Fibroblast of gingiva (primary cell): ENCODE data around the gene SNX12.

Experiments used
- DNase-seq: peaks from one replicate; pipeline ENCODE4 v3.0.0-alpha.2; 2011; ENCODE audit warnings: low read depth

The SNX12 gene

DNA sequence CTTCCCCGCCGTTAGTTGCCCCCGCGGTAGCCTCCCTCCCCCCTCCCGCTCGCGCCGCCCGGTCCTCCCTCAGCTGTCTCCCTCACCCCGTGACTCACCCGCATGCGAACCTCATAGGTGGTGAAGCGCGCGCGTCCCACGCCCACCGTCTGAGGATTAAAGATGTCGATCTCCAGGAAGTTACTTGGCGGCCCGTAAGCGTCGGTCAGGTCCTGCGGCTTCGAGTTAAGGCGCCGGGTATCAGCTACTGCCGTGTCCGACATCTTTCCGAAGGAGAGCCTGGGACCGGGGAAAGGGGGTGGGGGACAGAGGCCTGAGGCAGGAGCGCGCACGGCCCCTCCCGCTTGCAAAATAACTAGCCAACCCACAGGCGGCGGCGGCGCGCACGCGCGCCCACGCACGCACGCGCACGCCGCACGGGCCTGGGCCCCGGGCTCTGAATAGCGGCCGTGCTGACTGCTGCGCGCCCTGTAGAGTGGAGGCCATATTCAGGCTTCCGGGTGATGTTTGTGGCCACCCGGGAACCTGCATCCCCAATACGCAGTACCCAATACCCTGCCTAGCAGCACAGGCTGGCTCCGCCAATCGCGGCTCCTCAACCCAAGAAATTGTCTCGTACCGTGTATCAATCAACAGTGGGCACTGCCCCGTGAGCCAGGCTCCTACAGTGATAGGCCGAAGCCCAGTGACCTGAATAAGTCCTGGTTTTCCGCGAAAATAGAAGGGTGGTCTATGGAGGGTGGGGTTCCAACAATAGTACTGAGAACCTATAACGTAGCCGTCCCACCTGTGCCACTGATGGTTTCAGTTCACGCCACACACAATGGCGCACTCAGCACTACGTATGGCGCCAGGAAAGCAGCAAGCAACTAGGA lies at the start of gene SNX12:
Gene SNX12 (minus strand): TSS at position 291 of the 875 bp plus-strand sequence. CDS start 28 bp downstream, at position 263.
- peak; percentile 95 for DNase-seq

DNA sequence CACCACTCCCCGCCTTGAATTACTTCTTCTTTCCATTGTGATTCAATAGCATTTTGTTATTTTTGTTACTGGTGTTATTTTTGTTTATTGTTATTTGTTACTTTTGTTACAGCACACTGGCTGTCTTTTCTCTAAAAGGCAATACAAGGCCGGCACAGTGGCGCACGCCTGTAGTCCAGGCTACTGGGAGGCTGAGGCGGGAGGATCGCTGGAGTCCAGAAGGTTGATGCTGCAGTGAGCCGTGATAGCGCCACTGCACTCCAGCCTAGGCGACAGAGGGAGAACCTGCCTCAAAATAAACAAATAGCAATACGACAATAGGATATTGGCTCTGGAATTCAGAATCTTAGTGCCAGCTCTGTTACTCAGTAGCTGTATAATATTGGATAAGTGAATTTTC lies 49.2 kb upstream of the SNX12 start:
- DNase-seq = no peak

DNA sequence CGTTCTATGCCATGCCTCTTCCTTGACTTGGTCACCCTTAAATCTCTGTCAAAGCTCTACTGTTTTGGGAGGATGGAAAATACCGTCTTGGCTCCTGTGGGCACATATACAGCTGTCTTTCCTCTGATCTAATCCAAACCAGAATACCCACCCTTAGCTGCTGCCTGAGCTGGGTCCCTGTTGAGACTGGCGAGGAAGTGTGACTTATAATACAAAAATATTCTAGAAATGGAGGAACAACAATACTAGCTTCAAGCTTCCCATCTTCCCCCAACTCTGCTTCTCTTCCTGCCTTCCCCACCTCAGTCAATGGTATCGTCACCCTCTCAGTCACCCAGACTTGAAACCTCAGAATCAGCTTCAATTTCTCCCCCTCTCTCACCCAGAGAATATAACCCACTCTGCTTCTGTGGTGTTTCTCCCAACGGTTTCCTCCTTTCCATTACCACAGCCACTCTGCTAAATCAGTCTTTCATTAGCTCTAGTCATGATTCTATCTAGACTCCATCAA lies 43.8 kb upstream of the SNX12 start:
- no peak for DNase-seq

DNA sequence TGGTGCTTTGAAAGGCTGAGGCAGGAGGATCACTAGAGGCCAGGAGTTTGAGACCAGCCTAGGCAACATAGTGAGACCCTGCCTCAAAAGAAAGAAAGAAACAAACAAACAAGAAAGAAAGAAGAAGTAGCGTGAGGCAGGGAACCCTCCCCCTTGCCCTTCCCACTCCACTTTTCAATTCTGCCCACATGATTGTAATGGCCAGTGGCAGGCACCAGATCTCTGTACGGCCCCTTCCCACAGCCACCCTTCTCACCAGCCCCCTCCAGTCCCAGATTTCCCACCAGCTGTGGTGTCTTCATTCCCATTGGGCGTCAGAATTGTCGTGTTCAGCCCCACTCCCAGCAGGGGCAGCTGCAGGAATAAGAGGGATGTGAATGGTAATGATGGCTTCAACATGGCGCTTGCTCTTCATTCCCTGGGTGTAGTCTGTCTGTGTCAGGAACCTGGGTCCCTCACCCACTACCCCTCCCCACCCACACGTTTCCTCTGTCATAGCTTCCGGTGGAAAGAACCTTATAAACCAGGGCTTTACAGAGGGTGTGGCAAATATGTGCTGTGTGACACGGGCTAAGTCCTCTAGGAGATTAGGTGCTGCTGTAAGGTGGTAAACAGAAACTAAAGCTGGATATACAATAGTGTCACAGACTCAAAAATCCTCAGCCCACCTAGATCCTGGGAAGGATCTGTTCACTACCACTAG lies 43.2 kb upstream of the SNX12 start, which contains the start of gene IL2RG:
Gene IL2RG (minus strand): TSS at position 437 of the 703 bp plus-strand sequence. CDS start 38 bp downstream, at position 399.
- no peak for DNase-seq

DNA sequence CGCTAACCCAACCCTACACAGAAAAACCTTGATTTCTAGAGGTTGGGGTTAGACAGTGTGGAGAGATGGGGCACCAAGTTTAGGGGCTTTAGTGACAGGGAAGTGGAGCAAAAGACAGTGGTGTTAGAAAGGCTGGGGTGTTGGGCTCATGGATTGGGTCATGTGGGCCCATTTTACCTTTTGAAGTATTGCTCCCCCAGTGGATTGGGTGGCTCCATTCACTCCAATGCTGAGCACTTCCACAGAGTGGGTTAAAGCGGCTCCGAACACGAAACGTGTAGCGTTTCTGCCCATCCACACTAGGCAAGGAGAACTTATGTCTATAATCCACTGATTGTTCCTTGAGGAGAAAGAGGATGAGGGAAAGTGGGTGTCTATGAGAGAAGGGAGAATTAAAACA lies 40.9 kb upstream of the SNX12 start:
- no peak for DNase-seq

DNA sequence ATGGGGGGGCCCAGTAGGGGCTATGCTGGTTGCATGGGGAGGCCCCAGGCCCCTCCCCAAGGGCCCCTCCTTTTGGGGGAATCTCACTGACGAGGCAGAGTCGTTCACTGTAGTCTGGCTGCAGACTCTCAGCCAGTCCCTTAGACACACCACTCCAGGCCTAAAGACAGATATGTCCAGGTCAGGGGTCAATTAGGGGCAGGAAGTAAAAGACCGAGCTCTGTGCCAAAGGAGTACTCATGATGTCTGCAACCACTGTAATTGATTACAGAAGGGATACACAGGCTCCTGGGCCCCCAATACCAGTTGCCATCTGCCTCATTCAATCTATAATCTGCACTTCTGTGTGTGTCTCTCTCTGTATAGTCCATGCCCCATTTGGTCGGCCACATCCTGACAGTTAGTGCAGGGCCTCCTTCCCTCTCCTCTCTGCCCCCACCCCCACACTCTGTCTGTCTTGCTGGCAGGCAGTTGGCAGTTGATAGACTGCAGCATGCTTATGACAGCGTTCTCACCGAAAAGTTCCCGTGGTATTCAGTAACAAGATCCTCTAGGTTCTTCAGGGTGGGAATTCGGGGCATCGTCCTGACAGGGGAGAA lies 39.7 kb upstream of the SNX12 start:
- no peak for DNase-seq

DNA sequence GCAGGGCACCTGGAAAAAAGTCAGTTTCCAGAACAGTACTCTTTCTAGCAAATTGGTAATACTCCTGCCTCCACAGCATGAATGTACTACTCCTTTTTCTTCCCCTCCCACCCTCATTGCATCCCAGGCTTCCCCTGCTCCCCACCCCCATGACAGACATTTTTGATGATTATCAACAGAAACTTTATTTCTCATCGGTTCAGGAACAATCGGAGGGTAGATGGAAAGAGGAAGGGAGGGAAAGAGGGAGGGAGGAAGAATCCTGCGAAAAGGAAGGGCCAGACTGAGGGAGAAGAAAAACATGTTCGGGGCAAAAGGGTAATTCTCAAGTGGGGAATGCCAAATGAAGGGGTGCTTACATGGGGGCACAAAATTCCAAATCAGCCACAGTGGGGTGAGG lies 39.1 kb upstream of the SNX12 start:
- DNase-seq = no peak

DNA sequence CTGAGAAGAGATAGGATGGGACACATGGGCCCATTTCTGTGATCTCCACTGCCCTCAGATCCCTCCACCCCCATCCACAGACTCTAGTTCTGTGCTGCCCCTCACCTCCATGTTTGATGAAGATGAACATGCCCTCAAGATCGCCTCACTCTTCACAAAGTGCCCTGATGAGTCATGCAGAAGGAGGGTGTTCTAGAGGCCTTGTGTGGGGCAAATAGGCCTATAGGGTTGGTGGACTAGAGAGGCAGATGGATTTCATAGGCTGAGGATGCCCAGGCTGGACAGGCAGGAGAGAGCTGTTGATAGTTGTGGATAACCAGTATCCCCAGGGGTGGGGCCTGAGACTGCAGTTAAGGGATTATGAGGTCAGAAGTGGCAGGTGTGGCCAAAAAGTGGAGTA lies 38.3 kb upstream of the SNX12 start, which contains the start of gene CXorf65:
Gene CXorf65 (minus strand): TSS at position 314 of the 400 bp plus-strand sequence. CDS start 184 bp downstream, at position 130.
- no peak for DNase-seq

DNA sequence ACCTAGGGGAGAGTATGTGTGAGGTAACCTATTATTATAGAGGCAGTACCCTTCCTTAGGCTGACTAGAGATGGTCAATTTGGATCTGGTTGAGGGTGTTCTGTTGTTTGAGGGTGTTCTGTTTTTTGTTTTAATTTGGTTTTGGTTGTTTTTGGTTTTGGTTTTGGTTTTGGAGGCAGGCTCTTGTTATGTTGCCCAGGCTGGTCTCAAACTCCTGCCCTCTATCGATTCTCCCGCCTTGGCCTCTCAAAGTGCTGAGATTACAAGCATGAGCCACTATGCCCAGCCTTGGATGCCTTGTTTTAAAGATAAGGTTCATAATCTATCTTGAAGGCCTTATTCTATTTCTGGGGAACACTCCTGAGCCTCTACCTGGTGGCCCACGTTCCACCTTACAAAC lies 37.5 kb upstream of the SNX12 start:
- DNase-seq = no peak

DNA sequence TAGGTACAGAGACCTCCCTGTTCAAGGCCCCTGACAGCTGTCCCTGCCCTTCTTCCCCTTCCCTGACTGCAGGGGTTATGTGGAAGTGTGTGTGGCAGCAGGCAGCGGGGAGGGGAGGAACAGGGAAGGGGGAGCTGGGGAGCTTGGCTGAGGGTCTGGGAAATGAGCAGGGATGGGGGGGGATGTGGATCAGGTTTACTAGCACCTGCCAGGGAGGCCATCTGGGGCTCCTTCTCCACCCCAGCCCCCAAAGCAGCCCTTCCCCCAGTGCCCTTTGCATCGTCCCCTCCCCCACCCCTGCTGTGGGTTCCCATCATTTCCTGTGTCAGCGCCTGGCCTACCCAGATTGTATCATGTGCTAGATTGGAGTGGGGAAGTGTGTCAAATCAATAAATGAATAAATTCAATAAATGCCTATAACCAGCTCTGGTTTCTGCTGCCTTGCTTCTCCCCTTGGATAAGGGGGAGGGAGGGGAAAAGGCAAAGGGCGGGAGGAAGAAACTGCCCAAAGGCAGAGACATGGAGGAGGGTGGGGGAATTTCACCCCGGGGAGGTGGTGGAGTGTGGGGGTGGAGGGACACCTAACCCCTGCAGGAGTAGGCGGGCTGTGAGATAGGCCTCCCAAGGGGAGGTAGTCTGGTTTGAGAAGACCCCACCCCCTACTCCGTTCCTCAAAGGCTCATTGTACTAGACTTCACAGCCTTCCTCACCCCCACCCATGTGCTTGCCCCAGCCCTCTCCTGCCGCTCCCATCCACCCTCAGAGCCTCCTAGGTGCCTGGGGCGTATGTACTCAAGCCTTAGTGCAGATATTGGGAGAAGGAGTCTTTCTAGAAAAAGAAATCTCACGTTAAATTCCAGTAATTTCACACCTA lies 35.2 kb upstream of the SNX12 start:
- DNase-seq = no peak

DNA sequence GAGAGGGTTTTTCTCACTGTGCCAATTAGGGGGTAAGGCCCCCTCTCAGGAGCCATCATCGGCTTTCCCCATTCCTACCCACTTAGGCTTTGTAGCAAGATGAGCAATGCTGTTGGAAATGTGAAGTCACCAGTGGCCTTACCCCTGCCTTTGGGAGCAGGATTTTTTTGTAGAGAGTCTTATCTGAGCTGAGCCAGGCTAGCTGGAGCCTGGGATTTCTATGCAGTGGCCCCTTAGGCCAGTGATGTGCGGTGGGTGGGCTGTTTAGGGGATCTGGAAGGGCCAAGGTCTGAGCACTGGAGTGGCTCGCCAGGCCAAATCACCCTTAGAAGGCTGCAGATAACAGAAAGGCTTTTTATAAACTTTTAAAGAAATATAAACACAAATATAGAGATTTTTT lies 34.2 kb upstream of the SNX12 start:
- DNase-seq = no peak

DNA sequence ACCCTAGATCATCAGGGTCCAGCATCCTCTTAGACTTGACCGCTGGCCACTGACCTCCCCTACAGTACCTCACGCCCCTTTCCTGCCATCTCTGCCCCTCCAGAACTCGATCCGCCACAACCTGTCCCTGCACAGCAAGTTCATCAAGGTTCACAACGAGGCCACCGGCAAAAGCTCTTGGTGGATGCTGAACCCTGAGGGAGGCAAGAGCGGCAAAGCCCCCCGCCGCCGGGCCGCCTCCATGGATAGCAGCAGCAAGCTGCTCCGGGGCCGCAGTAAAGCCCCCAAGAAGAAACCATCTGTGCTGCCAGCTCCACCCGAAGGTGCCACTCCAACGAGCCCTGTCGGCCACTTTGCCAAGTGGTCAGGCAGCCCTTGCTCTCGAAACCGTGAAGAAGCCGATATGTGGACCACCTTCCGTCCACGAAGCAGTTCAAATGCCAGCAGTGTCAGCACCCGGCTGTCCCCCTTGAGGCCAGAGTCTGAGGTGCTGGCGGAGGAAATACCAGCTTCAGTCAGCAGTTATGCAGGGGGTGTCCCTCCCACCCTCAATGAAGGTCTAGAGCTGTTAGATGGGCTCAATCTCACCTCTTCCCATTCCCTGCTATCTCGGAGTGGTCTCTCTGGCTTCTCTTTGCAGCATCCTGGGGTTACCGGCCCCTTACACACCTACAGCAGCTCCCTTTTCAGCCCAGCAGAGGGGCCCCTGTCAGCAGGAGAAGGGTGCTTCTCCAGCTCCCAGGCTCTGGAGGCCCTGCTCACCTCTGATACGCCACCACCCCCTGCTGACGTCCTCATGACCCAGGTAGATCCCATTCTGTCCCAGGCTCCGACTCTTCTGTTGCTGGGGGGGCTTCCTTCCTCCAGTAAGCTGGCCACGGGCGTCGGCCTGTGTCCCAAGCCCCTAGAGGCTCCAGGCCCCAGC lies 32.7 kb upstream of the SNX12 start:
- no peak for DNase-seq

DNA sequence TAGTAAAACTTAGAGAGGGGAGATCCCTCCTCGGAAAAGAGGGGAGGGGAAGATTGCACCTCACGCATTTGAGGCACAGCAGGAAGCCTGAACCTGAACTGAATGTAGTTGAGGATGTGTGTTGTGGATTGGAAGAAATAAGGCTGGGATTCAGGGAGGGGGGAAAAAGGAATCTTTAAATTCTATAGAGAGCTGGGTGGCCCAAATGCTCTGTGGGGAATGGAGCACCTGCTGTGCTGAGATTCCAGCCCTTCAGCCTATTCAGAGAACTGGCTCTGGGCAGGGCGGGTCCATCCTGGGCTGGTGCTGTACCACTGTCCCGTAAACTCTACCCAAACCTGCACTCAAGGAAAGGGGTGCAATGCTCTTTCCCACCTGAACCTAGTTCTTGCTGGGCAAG lies 31.6 kb upstream of the SNX12 start:
- no peak for DNase-seq

DNA sequence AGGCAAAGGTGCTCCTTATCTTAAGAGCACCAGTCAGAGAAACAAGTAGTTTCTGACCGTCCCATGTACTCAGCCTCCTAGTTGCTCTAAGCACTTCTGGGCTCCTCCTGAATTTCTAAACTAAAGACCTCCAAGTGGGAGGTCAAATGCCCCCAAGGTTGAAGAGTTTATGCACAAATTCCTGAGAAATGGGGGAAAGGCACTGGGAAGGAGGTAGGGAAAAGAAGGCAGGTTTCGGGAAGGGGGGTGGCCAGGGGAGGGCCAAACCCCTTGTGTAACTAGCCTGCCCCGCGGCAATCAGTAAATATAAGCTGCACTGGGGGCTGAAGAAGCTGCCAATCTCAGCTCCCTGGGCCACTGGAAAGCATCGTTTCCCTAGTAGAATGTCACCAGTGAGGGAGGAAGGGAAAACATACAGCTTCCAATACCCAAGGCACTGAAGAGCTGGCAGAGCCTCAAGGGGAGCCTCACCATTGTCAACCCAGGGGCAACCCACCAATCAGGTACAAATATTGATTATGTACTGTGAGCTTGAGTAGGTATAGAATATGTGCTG lies 30.9 kb upstream of the SNX12 start:
- DNase-seq = no peak

DNA sequence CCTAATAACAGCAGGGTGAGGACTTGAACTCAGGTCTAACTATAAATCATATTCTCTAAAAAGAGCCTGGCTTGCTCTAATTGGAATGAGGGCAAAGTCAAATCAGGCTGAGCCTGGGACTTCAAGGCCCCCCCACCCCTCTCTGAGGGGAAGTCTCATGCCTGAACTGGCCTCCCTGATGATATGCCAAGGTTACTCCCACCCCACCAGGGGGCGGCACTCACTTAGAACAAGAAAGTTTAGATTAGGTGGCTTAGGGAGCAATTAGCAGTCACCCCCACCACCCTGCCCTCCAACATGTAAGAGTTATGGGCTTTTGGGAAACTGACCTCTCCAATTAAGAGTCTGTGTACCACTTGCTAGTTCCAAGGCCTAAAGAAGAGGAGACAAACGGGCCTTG lies 30.2 kb upstream of the SNX12 start:
- DNase-seq = peak; percentile 10

DNA sequence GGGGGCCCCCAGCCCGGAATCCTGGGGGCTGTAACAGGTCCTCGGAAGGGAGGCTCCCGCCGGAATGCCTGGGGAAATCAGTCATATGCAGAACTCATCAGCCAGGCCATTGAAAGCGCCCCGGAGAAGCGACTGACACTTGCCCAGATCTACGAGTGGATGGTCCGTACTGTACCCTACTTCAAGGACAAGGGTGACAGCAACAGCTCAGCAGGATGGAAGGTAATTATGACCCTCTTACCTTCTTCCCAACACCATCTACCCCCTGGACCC lies 28.6 kb upstream of the SNX12 start:
- DNase-seq = no peak

DNA sequence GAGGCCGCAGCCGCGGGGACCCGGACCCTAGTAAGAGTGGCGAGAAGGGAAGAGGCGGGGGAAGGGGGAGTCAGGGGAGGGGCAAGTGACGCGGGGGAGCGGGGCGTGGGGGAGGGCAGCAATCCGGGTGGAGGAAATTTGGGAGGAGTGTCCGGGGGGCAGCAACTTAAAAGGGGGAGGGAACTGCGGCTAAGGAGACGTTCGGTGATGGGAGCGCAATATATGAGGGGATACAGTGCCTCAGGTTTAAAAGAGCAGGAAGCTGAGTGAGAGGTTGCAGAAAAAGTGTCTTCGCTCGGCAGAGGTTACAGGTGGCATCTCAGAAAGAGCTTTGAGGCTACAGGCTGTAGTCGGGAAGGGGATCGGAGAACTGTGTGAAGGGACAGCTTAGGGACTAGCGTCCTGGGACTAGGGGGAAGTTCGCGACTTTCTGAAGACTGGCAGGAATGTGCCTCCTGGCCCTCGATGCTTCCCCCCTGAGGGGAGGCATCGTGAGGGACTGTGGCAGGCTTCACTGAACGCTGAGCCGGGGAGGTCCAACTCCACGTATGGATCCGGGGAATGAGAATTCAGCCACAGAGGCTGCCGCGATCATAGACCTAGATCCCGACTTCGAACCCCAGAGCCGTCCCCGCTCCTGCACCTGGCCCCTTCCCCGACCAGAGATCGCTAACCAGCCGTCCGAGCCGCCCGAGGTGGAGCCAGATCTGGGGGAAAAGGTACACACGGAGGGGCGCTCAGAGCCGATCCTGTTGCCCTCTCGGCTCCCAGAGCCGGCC lies 28.0 kb upstream of the SNX12 start:
- DNase-seq = peak; percentile 57

DNA sequence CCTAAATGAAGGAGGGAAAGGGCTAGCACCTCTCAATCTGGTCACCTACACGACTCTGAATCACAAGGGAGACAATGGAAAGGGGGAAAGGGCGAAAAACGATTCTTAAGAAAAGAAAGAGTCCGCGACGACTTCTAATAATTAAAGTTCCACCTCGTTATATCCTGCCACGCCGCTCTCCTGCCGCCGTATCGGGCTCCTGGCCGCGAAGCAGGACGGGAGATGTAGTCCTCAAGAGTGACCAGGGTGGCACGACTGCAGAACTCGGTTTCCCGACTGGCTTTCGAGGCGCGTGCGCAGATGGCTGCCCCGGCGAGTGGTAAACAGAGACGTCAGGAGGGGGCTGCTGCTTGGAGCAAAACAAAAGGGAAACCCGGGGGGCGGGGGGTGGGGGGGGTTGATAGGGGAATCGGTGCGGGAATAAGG lies 27.4 kb upstream of the SNX12 start, which contains the start of gene FOXO4:
Gene FOXO4 (plus strand): TSS at position 297 of the 426 bp plus-strand sequence. CDS start 678 bp downstream, outside the sequence.
- peak; percentile 79 for DNase-seq

DNA sequence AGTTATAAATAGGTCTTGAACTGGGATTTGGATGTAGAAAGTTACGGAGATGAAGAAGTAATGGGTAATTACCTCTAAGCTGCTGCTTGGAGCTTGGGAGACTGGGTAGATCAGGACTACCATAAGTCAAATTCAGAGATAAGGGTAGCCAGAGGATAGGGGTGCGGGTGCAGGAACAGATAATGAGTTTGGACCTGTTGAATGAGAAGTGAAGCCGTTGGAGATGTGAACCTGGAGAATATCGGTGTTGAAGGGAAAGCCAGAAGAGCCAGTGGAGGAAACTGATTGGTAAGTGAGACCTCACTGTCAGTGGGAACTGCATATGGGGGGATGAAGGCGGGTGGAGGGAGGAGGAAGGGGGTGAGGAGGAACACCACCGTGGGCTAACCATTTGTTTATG lies 26.9 kb upstream of the SNX12 start:
- DNase-seq = no peak
